Gastrocnemius medialis (tissue), 4 donors: ENCODE measurements around the gene PGAP6. TPM values are rescaled to one million over a fixed set of nuclear protein-coding genes. Genes with fewer than 3 reads are reported as not detected.
A peak's percentile ranks its signal among the peaks of the same experiment; 100 is the strongest.

Experiments
- ATAC-seq, 2 donors: fragments of 150-250 bp; one replicate each; pipeline ENCODE4 v1.9.1; 2016
- DNase-seq, 2 donors: peaks; one replicate each; pipeline ENCODE4 v3.0.0-alpha.2; 2019
- H3K27ac ChIP-seq, 4 donors: fragments of 200-600 bp; sonication (generic); 1 replicate in 1 of 4; 2 replicates in 3 of 4; pipeline ENCODE4 v1.5.1; 2016 to 2018; ENCODE audit warnings: mild to moderate bottlenecking in 2 of 4, moderate library complexity in 1 of 4
- H3K27me3 ChIP-seq, 3 donors: fragments of 200-600 bp; sonication (generic) in 2 of 3; 1 replicate in 1 of 3; 2 replicates in 2 of 3; pipeline versions ENCODE4 v1.5.1 to v1.6.0; 2016 to 2019; ENCODE audit warnings: mild to moderate bottlenecking in 1 of 3, moderate library complexity in 1 of 3
- H3K36me3 ChIP-seq, 2 donors: fragments of 200-600 bp; sonication (generic) in 1 of 2; one replicate each; pipeline ENCODE4 v1.5.1; 2017 to 2018
- H3K4me1 ChIP-seq, 2 donors: fragments of 200-600 bp; sonication (generic) in 1 of 2; one replicate each; pipeline ENCODE4 v1.5.1; 2016 to 2017; ENCODE audit warnings: mild to moderate bottlenecking in 2 of 2
- H3K4me3 ChIP-seq, 4 donors: fragments of 200-600 bp; sonication (generic) in 3 of 4; 1 replicate in 1 of 4; 2 replicates in 3 of 4; pipeline ENCODE4 v1.5.1; 2016 to 2019; ENCODE audit warnings: mild to moderate bottlenecking in 2 of 4
- H3K9me3 ChIP-seq, 3 donors: fragments of 200-600 bp; sonication (generic) in 2 of 3; 1 replicate in 1 of 3; 2 replicates in 2 of 3; pipeline ENCODE4 v1.5.1; 2016 to 2019
- POLR2A ChIP-seq, 2 donors: fragments of 450-650 bp; IDR thresholded peaks; one replicate each; pipeline ENCODE4 v1.6.1; 2017; ENCODE audit warnings: antibody characterized with exemption in 2 of 2, mild to moderate bottlenecking in 2 of 2, moderate library complexity in 2 of 2
- in situ Hi-C, 4 donors: fragments of 200-750 bp; cut with MboI; loops; one replicate each; pipeline versions ENCODE4 v1.15.0 to v1.8.0; 2017; ENCODE audit warnings: low sequenced_read_pairs in 4 of 4
- intact Hi-C: fragments of 100-400 bp; cut with DNase I; formaldehyde crosslinking; loops from one replicate; pipeline ENCODE4 v1.15.1; 2023; ENCODE audit warnings: low total_unique reads
- total RNA-seq, 4 donors: library from RNA; depleted of rRNA; stranded (reverse); fragments of >200 nt; gene quantifications; one replicate each; pipeline versions ENCODE4 v1.1.0 to v1.2.3, GENCODE V29; 2016
- TF ChIP-seq, protein P1 (sequence below), 5 experiments: fragments of 450-650 bp in 3 of 5; fragments of 200-600 bp in 2 of 5; sonication (generic) in 2 of 5; IDR thresholded peaks in 4 of 5; conservative IDR thresholded peaks in 1 of 5; 1 replicate in 4 of 5; 2 replicates in 1 of 5; pipeline ENCODE4 v1.5.1; 2016 to 2019; ENCODE audit warnings: antibody characterized with exemption in 5 of 5, mild to moderate bottlenecking in 3 of 5, moderate library complexity in 3 of 5

Gene PGAP6
- total RNA-seq, 4 donors from 2014 or later: 31.5 to 63.3 (median 50.8) TPM

DNA sequence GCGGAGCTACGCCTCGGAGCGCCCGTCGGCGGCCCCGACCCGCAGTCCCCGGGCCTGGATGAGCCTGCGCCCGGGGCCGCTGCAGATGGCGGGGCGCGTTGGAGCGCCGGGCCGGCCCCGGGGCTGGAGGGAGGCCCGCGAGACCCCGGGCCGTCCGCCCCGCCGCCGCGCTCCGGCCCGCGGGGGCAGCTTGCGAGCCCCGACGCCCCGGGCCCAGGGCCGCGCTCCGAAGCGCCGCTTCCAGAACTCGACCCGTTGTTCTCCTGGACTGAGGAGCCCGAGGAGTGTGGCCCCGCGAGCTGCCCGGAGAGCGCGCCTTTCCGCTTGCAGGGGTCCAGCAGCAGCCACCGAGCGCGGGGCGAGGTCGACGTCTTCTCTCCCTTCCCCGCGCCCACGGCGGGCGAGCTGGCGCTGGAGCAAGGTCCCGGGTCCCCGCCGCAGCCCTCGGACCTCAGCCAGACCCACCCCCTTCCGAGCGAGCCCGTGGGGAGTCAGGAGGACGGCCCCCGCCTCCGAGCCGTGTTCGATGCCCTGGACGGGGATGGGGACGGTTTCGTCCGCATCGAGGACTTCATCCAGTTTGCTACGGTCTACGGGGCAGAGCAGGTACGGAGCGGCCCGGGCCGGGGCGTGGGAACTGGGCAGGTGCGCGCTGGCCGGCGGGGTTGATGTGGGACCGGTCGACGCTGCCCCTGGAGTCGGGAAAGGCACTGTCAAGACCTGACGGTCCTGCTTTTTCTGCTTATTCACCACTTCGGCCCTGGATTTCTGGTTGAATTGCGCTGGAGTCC is 44.5 kb upstream of the PGAP6 start:
- Histone ChIP-seq H3K36me3 (no peaks in the 10 kb centered on the region), H3K4me1 (peaks cover 49 to 53% of the 10 kb centered on the region in 2 donors), H3K27ac (peak overlapping the region; percentile 79 to 100 (median 89)), H3K9me3 (no peaks in the 10 kb centered on the region), H3K4me3 (peak overlapping the region; percentile 69 to 76 (median 70)), H3K27me3 (no peaks in the 10 kb centered on the region)
- no peak for DNase-seq
- intact Hi-C loops: no loop called here
- in situ Hi-C loops: no loop called here
- no peak for ATAC-seq
- TF ChIP-seq, protein P1, sequence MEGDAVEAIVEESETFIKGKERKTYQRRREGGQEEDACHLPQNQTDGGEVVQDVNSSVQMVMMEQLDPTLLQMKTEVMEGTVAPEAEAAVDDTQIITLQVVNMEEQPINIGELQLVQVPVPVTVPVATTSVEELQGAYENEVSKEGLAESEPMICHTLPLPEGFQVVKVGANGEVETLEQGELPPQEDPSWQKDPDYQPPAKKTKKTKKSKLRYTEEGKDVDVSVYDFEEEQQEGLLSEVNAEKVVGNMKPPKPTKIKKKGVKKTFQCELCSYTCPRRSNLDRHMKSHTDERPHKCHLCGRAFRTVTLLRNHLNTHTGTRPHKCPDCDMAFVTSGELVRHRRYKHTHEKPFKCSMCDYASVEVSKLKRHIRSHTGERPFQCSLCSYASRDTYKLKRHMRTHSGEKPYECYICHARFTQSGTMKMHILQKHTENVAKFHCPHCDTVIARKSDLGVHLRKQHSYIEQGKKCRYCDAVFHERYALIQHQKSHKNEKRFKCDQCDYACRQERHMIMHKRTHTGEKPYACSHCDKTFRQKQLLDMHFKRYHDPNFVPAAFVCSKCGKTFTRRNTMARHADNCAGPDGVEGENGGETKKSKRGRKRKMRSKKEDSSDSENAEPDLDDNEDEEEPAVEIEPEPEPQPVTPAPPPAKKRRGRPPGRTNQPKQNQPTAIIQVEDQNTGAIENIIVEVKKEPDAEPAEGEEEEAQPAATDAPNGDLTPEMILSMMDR (IDR thresholded peaks at IDR 0.05 in 4 of 5, conservative IDR thresholded peaks at IDR 0.05 in 1 of 5): no peak
- TF ChIP-seq POLR2A (IDR thresholded peaks at IDR 0.05): no peak

DNA sequence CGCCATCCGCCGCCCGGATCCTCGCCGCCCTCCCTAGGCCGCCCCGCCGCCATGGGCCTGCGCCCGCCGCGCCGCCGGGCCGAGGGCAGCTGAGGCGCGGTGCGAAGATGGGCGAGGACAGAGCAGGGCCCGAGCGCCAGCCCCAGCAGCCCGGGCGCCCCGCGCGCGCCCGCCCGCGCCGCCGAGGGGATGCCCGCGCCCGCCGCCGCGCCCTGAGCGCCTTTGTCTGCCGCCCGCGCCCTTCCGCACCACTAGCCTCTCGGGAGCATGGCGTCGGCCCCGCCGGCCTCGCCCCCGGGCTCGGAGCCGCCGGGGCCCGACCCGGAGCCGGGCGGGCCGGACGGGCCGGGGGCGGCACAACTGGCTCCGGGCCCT is 43.9 kb upstream of the PGAP6 start:
- TF ChIP-seq, protein P1 (IDR thresholded peaks at IDR 0.05 in 4 of 5, conservative IDR thresholded peaks at IDR 0.05 in 1 of 5): no peak

DNA sequence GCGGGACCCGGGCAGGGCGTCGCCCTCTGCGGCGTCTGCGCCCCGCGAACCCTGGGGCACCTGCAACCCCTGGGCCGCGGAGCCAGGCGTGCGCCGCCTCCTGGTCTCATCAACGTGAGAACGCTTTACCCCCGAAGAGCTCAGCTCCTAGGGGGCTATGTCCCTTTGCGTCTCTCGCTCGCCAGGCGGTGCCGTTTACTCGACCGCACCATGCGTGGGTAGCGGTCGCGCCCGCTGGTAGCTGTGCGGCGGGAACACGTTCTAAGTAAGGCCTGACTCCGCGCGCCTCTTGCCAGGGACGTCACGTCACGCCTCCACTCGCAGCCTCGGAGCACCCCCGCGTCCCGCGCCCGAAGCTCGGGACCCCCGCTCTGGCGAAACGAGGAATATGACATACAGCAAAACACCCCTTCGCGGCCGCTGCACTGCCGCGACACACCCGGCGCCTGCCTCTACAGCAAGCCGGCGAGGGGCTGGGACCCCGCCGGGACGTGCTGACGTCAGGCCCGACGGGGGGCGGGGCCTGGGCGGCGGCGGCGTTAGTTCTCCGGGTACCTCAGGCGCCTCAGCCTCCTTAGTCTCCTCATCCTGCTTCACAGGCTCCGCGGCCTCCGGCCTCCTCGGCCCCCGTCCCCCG is 43.4 kb upstream of the PGAP6 start, which contains the start of gene RAB11FIP3:
TSS of gene RAB11FIP3 (plus strand) at position 568 of the 637 bp plus-strand sequence. CDS start 358 bp downstream, outside the sequence.
- TF ChIP-seq POLR2A (IDR thresholded peaks at IDR 0.05): peak; percentile 98 to 99
- TF ChIP-seq, protein P1 (IDR thresholded peaks at IDR 0.05 in 4 of 5, conservative IDR thresholded peaks at IDR 0.05 in 1 of 5): peak in 2 of 5 experiments; percentile 28 to 29
- in situ Hi-C loops (no loop called here), intact Hi-C loops (loop anchor here (1.0 to 2.0 kb wide), 3 partner anchors 102 to 164 kb away; partner anchors contain the start of gene CAPN15)
- Histone ChIP-seq H3K4me3 (peak within 1 kb of the TSS; percentile 69 to 76 (median 72)), H3K27me3 (no peaks in the 10 kb centered on the region), H3K36me3 (no peaks in the 10 kb centered on the region), H3K4me1 (peaks cover 46 to 50% of the 10 kb centered on the region in 2 donors), H3K9me3 (no peaks in the 10 kb centered on the region), H3K27ac (peak within 1 kb of the TSS; percentile 93 to 100 (median 99))
- DNase-seq: peak; percentile 80 to 81
- peak; percentile 59 to 71 for ATAC-seq

More for the DNA sequence above, 43.9 kb upstream of the PGAP6 start:
- no peak for DNase-seq
- in situ Hi-C loops (no loop called here), intact Hi-C loops (loop anchor here (1.0 to 2.0 kb wide), 3 partner anchors 101 to 164 kb away; partner anchors contain the start of gene CAPN15)
- peak overlapping the region; percentile 93 to 100 (median 99) for H3K27ac ChIP-seq
- H3K27me3 ChIP-seq: no peaks in the 10 kb centered on the region
- peaks cover 49 to 53% of the 10 kb centered on the region in 2 donors for H3K4me1 ChIP-seq
- no peaks in the 10 kb centered on the region for H3K9me3 ChIP-seq
- H3K36me3 ChIP-seq: no peaks in the 10 kb centered on the region
- H3K4me3 ChIP-seq: peak overlapping the region; percentile 62 to 76 (median 70)
- ATAC-seq: peak; percentile 5

DNA sequence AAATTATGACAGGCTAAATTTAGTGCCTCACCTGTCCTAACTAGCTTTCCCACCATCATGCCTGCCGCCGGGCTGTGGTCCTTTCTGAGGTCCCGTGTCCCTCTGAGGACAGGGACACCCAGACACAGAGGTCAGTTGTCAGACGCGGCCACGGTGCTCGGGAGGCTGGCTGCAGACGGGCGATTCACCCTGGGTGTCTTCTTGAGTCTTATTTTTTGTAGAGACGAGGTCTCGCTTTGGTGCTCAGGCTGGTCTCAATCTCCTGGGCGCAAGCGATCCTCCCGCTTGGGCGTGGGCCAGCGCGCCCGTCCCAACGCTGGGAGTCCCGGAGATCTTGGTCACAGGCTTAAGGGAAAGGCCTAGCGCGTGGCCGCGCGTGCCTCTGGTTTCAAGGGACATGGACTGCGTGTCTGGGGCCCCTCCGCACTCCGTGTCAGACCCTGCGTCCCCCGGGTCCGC is 42.9 kb upstream of the PGAP6 start:
- no peak for DNase-seq
- Histone ChIP-seq H3K4me3 (peak overlapping the region; percentile 62 to 76 (median 70)), H3K9me3 (no peaks in the 10 kb centered on the region), H3K27ac (peak overlapping the region; percentile 93 to 100 (median 99)), H3K4me1 (peaks cover 41 to 44% of the 10 kb centered on the region in 2 donors), H3K27me3 (no peaks in the 10 kb centered on the region), H3K36me3 (no peaks in the 10 kb centered on the region)
- in situ Hi-C loops (no loop called here), intact Hi-C loops (loop anchor here (1.0 to 2.0 kb wide), 4 partner anchors 22 to 165 kb away; partner anchors contain the start of gene CAPN15)
- peak; percentile 25 to 48 for ATAC-seq
- peak in 1 of 2 donors; percentile 80 for TF ChIP-seq POLR2A (IDR thresholded peaks at IDR 0.05)
- TF ChIP-seq, protein P1 (IDR thresholded peaks at IDR 0.05 in 4 of 5, conservative IDR thresholded peaks at IDR 0.05 in 1 of 5): peak in 1 of 5 experiments; percentile 11
